GM12878 (cell line): ENCODE results near the gene ADGRL3. TPM values are rescaled to one million over a fixed set of nuclear protein-coding genes. Genes with fewer than 3 reads are reported as not detected.

Experiments used
- ATAC-seq: fragments of 200-7000 bp; cut with Tn5 transposase; 3 replicates; pipeline ENCODE4 v1.9.1; 2020; ENCODE audit warnings: mild to moderate bottlenecking, moderate library complexity
- BruUV-seq: library from RNA; stranded (reverse); fragments of 400-500 nt; replicated peaks from 2 replicates; lab custom pipeline; 2021; lab: Mats Ljungman, UMichigan
- CTCF ChIA-PET: fragments of 300-600 bp; sonication (Branson Sonifier 250); formaldehyde crosslinking; extraction: SDS; loops from one replicate; lab custom pipeline; 2021; ENCODE audit warnings: inconsistent platforms; lab: Yijun Ruan, JAX
- POLR2A ChIA-PET: fragments of 350-600 bp; formaldehyde crosslinking; extraction: SDS; loops from one replicate; lab custom pipeline; 2021; ENCODE audit warnings: inconsistent platforms; lab: Charles Lee
- RAD21 ChIA-PET: fragments of 300-600 bp; sonication (Branson Sonifier 250); formaldehyde crosslinking; loops from one replicate; lab custom pipeline; 2023; ENCODE audit warnings: antibody characterized with exemption; ENCODE audit not compliant: unreplicated experiment; lab: Charles Lee
- SMC1A ChIA-PET: fragments of 300-600 bp; sonication (Branson Sonifier 250); formaldehyde crosslinking; loops from one replicate; lab custom pipeline; 2023; ENCODE audit not compliant: unreplicated experiment, uncharacterized antibody; lab: Charles Lee
- DNase-seq: peaks from one replicate; pipeline ENCODE4 v3.0.0-alpha.2; 2011; ENCODE audit warnings: low read depth, low spot score
- FAIRE-seq: peaks from 3 replicates; lab custom pipeline; 2011; peaks lifted over from hg19 to GRCh38; lab: Jason Lieb, UNC
- H2AFZ ChIP-seq: 2 replicates; pipeline ENCODE4 v1.6.0; 2011; ENCODE audit warnings: low read depth, low read length, control low read depth; ENCODE audit not compliant: control insufficient read depth
- H3K27ac ChIP-seq: 2 replicates; pipeline ENCODE4 v1.5.1; 2011; ENCODE audit warnings: control low read depth; ENCODE audit not compliant: control insufficient read depth, insufficient read depth
- H3K27me3 ChIP-seq, 2 experiments: replicated peaks in 1 of 2; 2 replicates each; pipeline versions ENCODE4 v1.6.0 to v1.6.1; 2011; ENCODE audit warnings: low read length in 1 of 2; ENCODE audit not compliant: control insufficient read depth in 2 of 2, insufficient read depth in 2 of 2
- H3K36me3 ChIP-seq, 2 experiments: 2 replicates each; pipeline ENCODE4 v1.5.1; 2011; ENCODE audit warnings: low read length in 1 of 2; ENCODE audit not compliant: control insufficient read depth in 2 of 2, insufficient read depth in 2 of 2
- H3K4me1 ChIP-seq: 2 replicates; pipeline ENCODE4 v1.6.1; 2011; ENCODE audit warnings: mild to moderate bottlenecking, low read length, moderate library complexity, mixed read lengths; ENCODE audit not compliant: control insufficient read depth, insufficient read depth
- H3K4me2 ChIP-seq: 2 replicates; pipeline ENCODE4 v1.6.0; 2011; ENCODE audit warnings: control low read depth; ENCODE audit not compliant: control insufficient read depth, insufficient read depth
- H3K4me3 ChIP-seq: fragments of 200-600 bp; sonication (generic); 2 replicates; pipeline ENCODE4 v1.5.1; 2016
- H3K79me2 ChIP-seq: 2 replicates; pipeline ENCODE4 v1.6.0; 2011; ENCODE audit warnings: low read length; ENCODE audit not compliant: control insufficient read depth, insufficient read depth
- H3K9ac ChIP-seq: 2 replicates; pipeline ENCODE4 v1.8.0; 2011; ENCODE audit warnings: low read length, control low read depth, mixed read lengths; ENCODE audit not compliant: control insufficient read depth, insufficient read depth
- H3K9me3 ChIP-seq: replicated peaks from 3 replicates; pipeline ENCODE4 v1.5.1; 2011; ENCODE audit warnings: mild to moderate bottlenecking, low read length; ENCODE audit not compliant: control insufficient read depth, insufficient read depth
- H4K20me1 ChIP-seq: 2 replicates; pipeline ENCODE4 v1.6.0; 2011; ENCODE audit not compliant: control insufficient read depth, insufficient read depth
- BRCA1 ChIP-seq: IDR thresholded peaks from 2 replicates; pipeline ENCODE4 v1.6.1; 2011; ENCODE audit warnings: low read depth, low read length, improper control_type of control experiment
- FOS ChIP-seq: IDR thresholded peaks from 3 replicates; pipeline ENCODE4 v1.6.1; 2011; ENCODE audit warnings: borderline replicate concordance; ENCODE audit not compliant: insufficient read length; ENCODE audit errors: extremely low read depth
- HDAC6 ChIP-seq: fragments of 200-600 bp; sonication (generic); IDR thresholded peaks from one replicate; pipeline ENCODE4 v1.8.0; 2017; ENCODE audit warnings: antibody characterized with exemption; ENCODE audit not compliant: unreplicated experiment
- HDGF ChIP-seq: fragments of 450-650 bp; IDR thresholded peaks from 2 replicates; pipeline ENCODE4 v1.6.1; 2016; ENCODE audit warnings: antibody characterized with exemption
- IRF4 ChIP-seq: IDR thresholded peaks from 2 replicates; pipeline ENCODE4 v1.6.1; 2011; ENCODE audit warnings: low read depth, low read length
- KAT2A ChIP-seq: conservative IDR thresholded peaks from 2 replicates; pipeline ENCODE4 v1.6.1; 2011; ENCODE audit warnings: low read depth, low read length; ENCODE audit not compliant: control insufficient read depth
- NFIC ChIP-seq: IDR thresholded peaks from 2 replicates; pipeline ENCODE4 v1.6.1; 2012; ENCODE audit warnings: low read depth, mild to moderate bottlenecking, inconsistent platforms, low read length, moderate library complexity
- PKNOX1 ChIP-seq: fragments of 450-650 bp; IDR thresholded peaks from 2 replicates; pipeline ENCODE4 v1.6.1; 2016; ENCODE audit warnings: mild to moderate bottlenecking
- POLR2A ChIP-seq: IDR thresholded peaks from 2 replicates; pipeline ENCODE4 v1.6.1; 2011; ENCODE audit warnings: low read depth, mild to moderate bottlenecking, low read length
- PRDM15 ChIP-seq: fragments of 450-650 bp; formaldehyde crosslinking; IDR thresholded peaks from 2 replicates; pipeline ENCODE4 v1.4.0; 2020; ENCODE audit warnings: mild to moderate bottlenecking, moderate library complexity
- RAD21 ChIP-seq: IDR thresholded peaks from 2 replicates; pipeline ENCODE4 v1.6.1; 2011; ENCODE audit warnings: mild to moderate bottlenecking, low read depth, low read length, moderate library complexity; ENCODE audit not compliant: insufficient read depth
- SUZ12 ChIP-seq: fragments of 200-600 bp; sonication (generic); IDR thresholded peaks from one replicate; pipeline ENCODE4 v1.6.1; 2018; ENCODE audit warnings: antibody characterized with exemption, mild to moderate bottlenecking; ENCODE audit not compliant: unreplicated experiment
- YY1 ChIP-seq: IDR thresholded peaks from 2 replicates; pipeline ENCODE4 v1.6.1; 2011; ENCODE audit warnings: low read depth, mild to moderate bottlenecking, low read length
- ZNF384 ChIP-seq: IDR thresholded peaks from 2 replicates; pipeline ENCODE4 v1.6.1; 2012; ENCODE audit warnings: low read depth, mild to moderate bottlenecking, low read length, improper control_type of control experiment, borderline replicate concordance
- WGBS: methylation state at CpG from one replicate; pipeline ENCODE4 v1.1.6; 2016; ENCODE audit warnings: low lambda C conversion rate; ENCODE audit not compliant: insufficient replicate concordance, insufficient coverage; ENCODE audit errors: missing lambda C conversion rate; 5-methylcytosine and 5-hydroxymethylcytosine counted together
- in situ Hi-C: fragments of 300-500 bp; cut with MboI; formaldehyde crosslinking; loops from 9 replicates; pipeline ENCODE4 v1.14.3; 2018; ENCODE audit warnings: mixed read lengths
- intact Hi-C: fragments of 100-400 bp; cut with micrococcal nuclease; formaldehyde crosslinking; loops from one replicate; pipeline ENCODE4 v1.14.2; 2022; ENCODE audit not compliant: unreplicated experiment
- polyA plus RNA-seq, 11 experiments: library from polyadenylated mRNA; depleted of rRNA in 4 of 11; unstranded in 6 of 11; stranded (reverse) in 5 of 11; fragments of >200 nt; fragmentation: Nextera tagmentation in 4 of 11; fragmentation: Illumina TruSeq in 1 of 11; extraction: Ambion mirVana in 4 of 11; extraction: Trizol in 1 of 11; gene quantifications; 1 replicate in 1 of 11; 2 replicates in 10 of 11; pipeline versions ENCODE4 v1.2.1 to v1.2.3, GENCODE V29; 2011 to 2016; ENCODE audit warnings: inconsistent platforms in 2 of 11, missing spikeins in 2 of 11, low read depth in 1 of 11
- total RNA-seq, 4 experiments: library from RNA; depleted of rRNA in 3 of 4; stranded (reverse); fragments of >200 nt in 3 of 4; fragmentation: Illumina TruSeq in 1 of 4; extraction: Trizol in 1 of 4; gene quantifications; 2 replicates each; pipeline versions ENCODE4 v1.2.1 to v1.2.3, GENCODE V29; 2013 to 2021

ADGRL3 gene
- total and polyA plus RNA-seq, 10 of the 15 experiments (the other 5 are each of a cell fraction or from before 2014, with no cell fraction given), result 1.1 TPM; not detected in 9

- Histone ChIP-seq H3K79me2 (no peaks in the 10 kb centered on the region), H3K4me1 (no peaks in the 10 kb centered on the region), H3K4me2 (no peak overlapping the region), H3K36me3 (no peaks in the 10 kb centered on the region), H3K27ac (no peak overlapping the region), H2AFZ (no peak overlapping the region), H3K27me3 (no peaks in the 10 kb centered on the region), H3K4me3 (no peak overlapping the region), H3K9me3 (no peaks in the 10 kb centered on the region), H4K20me1 (no peaks in the 10 kb centered on the region), H3K9ac (no peak overlapping the region)
- in situ Hi-C loops, result no loop called here
- TF ChIP-seq BRCA1 (no peak), PKNOX1 (no peak), HDAC6 (no peak), KAT2A (no peak), ZNF384 (no peak), HDGF (no peak), PRDM15 (no peak), RAD21 (no peak), SUZ12 (no peak), YY1 (no peak), POLR2A (no peak), IRF4 (no peak), FOS (no peak), NFIC (no peak)
- RAD21 ChIA-PET, result no interaction called here
- SMC1A ChIA-PET, result interaction anchor here (0.6 kb wide), 1 partner anchor 160 kb away, joined by 3 read pairs; no protein-coding TSS in a partner anchor
- BruUV-seq, result no TSS peak
- FAIRE-seq (no peak), ATAC-seq (no peak), DNase-seq (no peak)
- CTCF ChIA-PET, result no interaction called here
- intact Hi-C loops, result no loop called here
- POLR2A ChIA-PET, result no interaction called here
- WGBS, result 5% methylated on average over 3 of the region's 3 CpGs
Measured at GRCh38 chr4:62075521-62075920, 875.4 kb downstream of the ADGRL3 start.
